Measurements from ENCODE around the gene TASOR. TPM values are rescaled to one million over a fixed set of nuclear protein-coding genes. Genes with fewer than 3 reads are reported as not detected.

TASOR gene
- total and polyA plus RNA-seq, 2 of the 8 experiments (the other 6 are each of a cell fraction or from before 2014, with no cell fraction given) = 12.2 to 45.5 TPM

GRCh38 chr3:56711344-56711743 is 28.3 kb upstream of the TASOR start:
- H4K8ac ChIP-seq (ENCODE audit: extremely low read depth, insufficient read depth, low read length) = no peak overlapping the region
- H3K14ac ChIP-seq (ENCODE audit: insufficient read length) = no peak overlapping the region
- WGBS, 2 experiments (ENCODE audit: extremely low coverage in 1 of 2, insufficient coverage in 1 of 2, insufficient read length in 1 of 2, insufficient replicate concordance in 2 of 2, low coverage in 1 of 2, low lambda C conversion rate in 2 of 2, missing lambda C conversion rate in 1 of 2) = 97% methylated on average over 2 of the region's 2 CpGs; no CpG with 5 or more reads in 1 of the 2 experiments
- no peak overlapping the region for H2AK5ac ChIP-seq (ENCODE audit: low read depth, low read length)
- H3K79me2 ChIP-seq (ENCODE audit: control insufficient read depth in 1 of 2, insufficient read depth in 2 of 2, low read length in 2 of 2) = no peaks in the 10 kb centered on the region
- no peak overlapping the region for H3K4ac ChIP-seq (replicated peaks; ENCODE audit: insufficient read length, low read depth, low read length)
- ChIA-PET POLR2A (ENCODE audit: partially characterized antibody) (no interaction called here), CTCF (ENCODE audit: partially characterized antibody) (no interaction called here)
- no peaks in the 10 kb centered on the region for H3K79me1 ChIP-seq (ENCODE audit: low read depth, low read length)
- no peaks in the 10 kb centered on the region for H4K20me1 ChIP-seq (replicated peaks in 1 of 2; ENCODE audit: control insufficient read depth in 1 of 2, insufficient read depth in 2 of 2, low read length in 2 of 2)
- no peak overlapping the region for H3K18ac ChIP-seq (ENCODE audit: extremely low read depth, low read length)
- no peak overlapping the region for H3K23ac ChIP-seq (ENCODE audit: insufficient read length)
- H4K91ac ChIP-seq (replicated peaks; ENCODE audit: insufficient read length, low read length) = no peak overlapping the region
- H3K4me2 ChIP-seq (ENCODE audit: insufficient read depth in 1 of 2, low read depth in 2 of 2, low read length in 2 of 2) = no peak overlapping the region
- H3K56ac ChIP-seq (replicated peaks; ENCODE audit: insufficient read length, low read depth, low read length) = no peak overlapping the region
- H2BK12ac ChIP-seq (ENCODE audit: low read depth, low read length) = no peak overlapping the region
- no peak overlapping the region for H2BK120ac ChIP-seq (replicated peaks; ENCODE audit: low read depth, low read length)
- H2BK15ac ChIP-seq (ENCODE audit: low read length) = no peak overlapping the region
- no peaks in the 10 kb centered on the region for H3K23me2 ChIP-seq (ENCODE audit: low read depth, low read length)
- DNase-seq (ENCODE audit: low read depth in 1 of 2, low spot score in 2 of 2) (no peak), FAIRE-seq (no peak)
- H3K4me3 ChIP-seq (ENCODE audit: extremely low read depth in 1 of 4, insufficient read depth in 2 of 4, low read depth in 3 of 4, low read length in 4 of 4) = no peak overlapping the region
- no peak overlapping the region for H4K5ac ChIP-seq (ENCODE audit: insufficient read length, low read depth, low read length)
- H3K9ac ChIP-seq (replicated peaks in 1 of 4; ENCODE audit: extremely low read depth in 1 of 4, low read depth in 3 of 4, low read length in 3 of 4) = no peak overlapping the region
- no peaks in the 10 kb centered on the region for H3K9me3 ChIP-seq (ENCODE audit: insufficient read depth in 2 of 2, low read depth in 1 of 2, low read length in 1 of 2)
- no peak overlapping the region for H2AFZ ChIP-seq (ENCODE audit: low read length)
- H3K36me3 ChIP-seq (ENCODE audit: control insufficient read depth in 2 of 4, insufficient read depth in 4 of 4, low read length in 3 of 4) = no peaks in the 10 kb centered on the region
- no peak overlapping the region for H3K27ac ChIP-seq (ENCODE audit: low read depth, low read length)
- H3K4me1 ChIP-seq (replicated peaks in 1 of 4; ENCODE audit: control insufficient read depth in 3 of 4, insufficient read depth in 4 of 4, low read length in 3 of 4) = no peaks in the 10 kb centered on the region
- H2BK20ac ChIP-seq (ENCODE audit: low read length) = no peak overlapping the region
- no peaks in the 10 kb centered on the region for H3K27me3 ChIP-seq (replicated peaks in 1 of 4; ENCODE audit: control insufficient read depth in 3 of 4, extremely low read depth in 1 of 4, insufficient read depth in 3 of 4, low read length in 3 of 4)
- no peak overlapping the region for H2BK5ac ChIP-seq (ENCODE audit: low read depth, low read length)
- TF ChIP-seq, protein P1, sequence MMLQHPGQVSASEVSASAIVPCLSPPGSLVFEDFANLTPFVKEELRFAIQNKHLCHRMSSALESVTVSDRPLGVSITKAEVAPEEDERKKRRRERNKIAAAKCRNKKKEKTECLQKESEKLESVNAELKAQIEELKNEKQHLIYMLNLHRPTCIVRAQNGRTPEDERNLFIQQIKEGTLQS (IDR thresholded peaks at IDR 0.05; ENCODE audit: insufficient read depth, low read depth, low read length) = no peak
- TF ChIP-seq POLR2AphosphoS5 (IDR thresholded peaks at IDR 0.05; ENCODE audit: low read depth, low read length) = no peak
- no peak for TF ChIP-seq HDAC6 (IDR thresholded peaks at IDR 0.05; ENCODE audit: low read depth, low read length)
- no peak for TF ChIP-seq RBBP5 (IDR thresholded peaks at IDR 0.05; ENCODE audit: borderline replicate concordance, low read depth, low read length)
- TF ChIP-seq CBX5 (IDR thresholded peaks at IDR 0.05; ENCODE audit: low read depth, low read length) = no peak
- TF ChIP-seq CREB1 (IDR thresholded peaks at IDR 0.05) = no peak
- TF ChIP-seq EZH2 (IDR thresholded peaks at IDR 0.05; ENCODE audit: low read depth, low read length, severe bottlenecking) = no peak
- no peak for TF ChIP-seq RAD21 (IDR thresholded peaks at IDR 0.05 in 1 of 2, conservative IDR thresholded peaks at IDR 0.05 in 1 of 2; ENCODE audit: low read depth in 2 of 2, low read length in 2 of 2)
- no peak for TF ChIP-seq CEBPB (IDR thresholded peaks at IDR 0.05; ENCODE audit: low read depth, low read length)
- no peak for TF ChIP-seq EP300 (IDR thresholded peaks at IDR 0.05; ENCODE audit: borderline replicate concordance in 1 of 2, low read depth in 2 of 2, low read length in 2 of 2)
- TF ChIP-seq ASH2L (IDR thresholded peaks at IDR 0.05; ENCODE audit: low read length) = no peak
- no peak for TF ChIP-seq CHD2 (IDR thresholded peaks at IDR 0.05; ENCODE audit: low read length)

All from H1 (cell line).